Testis (tissue), 2 donors: ENCODE data around the gene SURF6.

Experiments
- POLR2A ChIP-seq: fragments of 450-650 bp; IDR thresholded peaks from one replicate; pipeline ENCODE4 v1.6.1; 2017; ENCODE audit warnings: antibody characterized with exemption, mild to moderate bottlenecking, moderate library complexity
- TF ChIP-seq, protein P1 (sequence below), 3 experiments: fragments of 450-650 bp in 2 of 3; fragments of 200-600 bp in 1 of 3; sonication (generic) in 1 of 3; IDR thresholded peaks; one replicate each; pipeline ENCODE4 v1.5.1; 2016 to 2019; ENCODE audit warnings: antibody characterized with exemption in 3 of 3, mild to moderate bottlenecking in 2 of 3, moderate library complexity in 1 of 3

GRCh38 chr9:133346021-133346785 is 10.2 kb upstream of the SURF6 start:
- TF ChIP-seq, protein P1, sequence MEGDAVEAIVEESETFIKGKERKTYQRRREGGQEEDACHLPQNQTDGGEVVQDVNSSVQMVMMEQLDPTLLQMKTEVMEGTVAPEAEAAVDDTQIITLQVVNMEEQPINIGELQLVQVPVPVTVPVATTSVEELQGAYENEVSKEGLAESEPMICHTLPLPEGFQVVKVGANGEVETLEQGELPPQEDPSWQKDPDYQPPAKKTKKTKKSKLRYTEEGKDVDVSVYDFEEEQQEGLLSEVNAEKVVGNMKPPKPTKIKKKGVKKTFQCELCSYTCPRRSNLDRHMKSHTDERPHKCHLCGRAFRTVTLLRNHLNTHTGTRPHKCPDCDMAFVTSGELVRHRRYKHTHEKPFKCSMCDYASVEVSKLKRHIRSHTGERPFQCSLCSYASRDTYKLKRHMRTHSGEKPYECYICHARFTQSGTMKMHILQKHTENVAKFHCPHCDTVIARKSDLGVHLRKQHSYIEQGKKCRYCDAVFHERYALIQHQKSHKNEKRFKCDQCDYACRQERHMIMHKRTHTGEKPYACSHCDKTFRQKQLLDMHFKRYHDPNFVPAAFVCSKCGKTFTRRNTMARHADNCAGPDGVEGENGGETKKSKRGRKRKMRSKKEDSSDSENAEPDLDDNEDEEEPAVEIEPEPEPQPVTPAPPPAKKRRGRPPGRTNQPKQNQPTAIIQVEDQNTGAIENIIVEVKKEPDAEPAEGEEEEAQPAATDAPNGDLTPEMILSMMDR (IDR thresholded peaks at IDR 0.05), result no peak
- no peak for TF ChIP-seq POLR2A
